ENCODE data around the gene EFHB.

EFHB gene

GRCh38 chr3:19920401-19921080 is 13.5 kb downstream of the EFHB start:
- H3K27me3 ChIP-seq (ENCODE audit: insufficient read depth, low read length), result no peaks in the 10 kb centered on the region
- H3K36me3 ChIP-seq (ENCODE audit: insufficient read depth, low read length), result no peaks in the 10 kb centered on the region
- H3K9me3 ChIP-seq (ENCODE audit: low read length), result no peaks in the 10 kb centered on the region
- H4K20me1 ChIP-seq (ENCODE audit: insufficient read depth, low read length), result no peaks in the 10 kb centered on the region
- H3K4me1 ChIP-seq (ENCODE audit: insufficient read depth, low read length, severe bottlenecking), result no peaks in the 10 kb centered on the region
- H3K9me2 ChIP-seq (ENCODE audit: low read depth, low read length), result no peaks in the 10 kb centered on the region
- no peak overlapping the region for H3K4me2 ChIP-seq (ENCODE audit: low read length)
- no peaks in the 10 kb centered on the region for H3K79me2 ChIP-seq (ENCODE audit: insufficient read depth, low read length)
- H3K27ac ChIP-seq (ENCODE audit: low read depth, low read length, poor library complexity, severe bottlenecking), result no peak overlapping the region
- TF ChIP-seq CTCF (IDR thresholded peaks at IDR 0.05; ENCODE audit: low read length), result no peak
- no peak overlapping the region for H3K9ac ChIP-seq (ENCODE audit: low read length)
- no peak overlapping the region for H2AFZ ChIP-seq (ENCODE audit: low read length)
- no peaks in the 10 kb centered on the region for H3F3A ChIP-seq (ENCODE audit: insufficient read depth, low read length)
- no peak overlapping the region for H3K4me3 ChIP-seq (ENCODE audit: low read depth, low read length, poor library complexity, severe bottlenecking)

GRCh38 chr3:19917167-19917566 is 16.9 kb downstream of the EFHB start:
- Histone ChIP-seq H3K27me3 (ENCODE audit: insufficient read depth, low read length) (no peaks in the 10 kb centered on the region), H3K27ac (ENCODE audit: low read depth, low read length, poor library complexity, severe bottlenecking) (no peak overlapping the region), H3K9me2 (ENCODE audit: low read depth, low read length) (no peaks in the 10 kb centered on the region), H3F3A (ENCODE audit: insufficient read depth, low read length) (no peaks in the 10 kb centered on the region), H3K4me2 (ENCODE audit: low read length) (no peak overlapping the region), H3K9ac (ENCODE audit: low read length) (no peak overlapping the region), H4K20me1 (ENCODE audit: insufficient read depth, low read length) (no peaks in the 10 kb centered on the region), H3K79me2 (ENCODE audit: insufficient read depth, low read length) (no peaks in the 10 kb centered on the region), H3K36me3 (ENCODE audit: insufficient read depth, low read length) (no peaks in the 10 kb centered on the region), H3K4me3 (ENCODE audit: low read depth, low read length, poor library complexity, severe bottlenecking) (no peak overlapping the region), H2AFZ (ENCODE audit: low read length) (no peak overlapping the region), H3K4me1 (ENCODE audit: insufficient read depth, low read length, severe bottlenecking) (no peaks in the 10 kb centered on the region), H3K9me3 (ENCODE audit: low read length) (no peaks in the 10 kb centered on the region)
- TF ChIP-seq EZH2 (IDR thresholded peaks at IDR 0.05; ENCODE audit: borderline replicate concordance, low read length) (no peak), CTCF (IDR thresholded peaks at IDR 0.05; ENCODE audit: low read length) (no peak)

- Histone ChIP-seq H3K27ac (ENCODE audit: low read depth, low read length, poor library complexity, severe bottlenecking) (no peak overlapping the region), H3K9ac (ENCODE audit: low read length) (no peak overlapping the region), H2AFZ (ENCODE audit: low read length) (no peak overlapping the region), H3K9me3 (ENCODE audit: low read length) (no peaks in the 10 kb centered on the region), H3K9me2 (ENCODE audit: low read depth, low read length) (no peaks in the 10 kb centered on the region), H3K4me3 (ENCODE audit: low read depth, low read length, poor library complexity, severe bottlenecking) (no peak overlapping the region), H3K4me1 (ENCODE audit: insufficient read depth, low read length, severe bottlenecking) (no peaks in the 10 kb centered on the region), H3K4me2 (ENCODE audit: low read length) (no peak overlapping the region), H3K79me2 (ENCODE audit: insufficient read depth, low read length) (no peaks in the 10 kb centered on the region), H4K20me1 (ENCODE audit: insufficient read depth, low read length) (no peaks in the 10 kb centered on the region), H3K27me3 (ENCODE audit: insufficient read depth, low read length) (no peaks in the 10 kb centered on the region), H3F3A (ENCODE audit: insufficient read depth, low read length) (no peaks in the 10 kb centered on the region), H3K36me3 (ENCODE audit: insufficient read depth, low read length) (no peaks in the 10 kb centered on the region)
- TF ChIP-seq EZH2 (IDR thresholded peaks at IDR 0.05; ENCODE audit: borderline replicate concordance, low read length) (no peak), CTCF (IDR thresholded peaks at IDR 0.05; ENCODE audit: low read length) (no peak)
These were observed 22.6 kb downstream of the EFHB start for GRCh38 chr3:19911452-19911851.

Measured in OCI-LY1 (cell line).